RWPE2 (cell line): ENCODE measurements around the gene ATP2B3.

ENCODE experiments used
- ATAC-seq: fragments of 200-7000 bp; cut with Tn5 transposase; 3 replicates; pipeline ENCODE4 v1.9.1; 2021; ENCODE audit warnings: low read depth
- DNase-seq: peaks from one replicate; pipeline ENCODE4 v3.0.0-alpha.2; 2020; ENCODE audit warnings: low spot score
- H3K27ac ChIP-seq: fragments of 450-650 bp; 2 replicates; pipeline ENCODE4 v1.5.1; 2017; ENCODE audit warnings: mild to moderate bottlenecking; ENCODE audit not compliant: poor library complexity, severe bottlenecking
- H3K27me3 ChIP-seq: fragments of 250-450 bp; sonication (Bioruptor Pico); 2 replicates; pipeline ENCODE4 v1.5.1; 2021; ENCODE audit warnings: mild to moderate bottlenecking, moderate library complexity; ENCODE audit not compliant: insufficient read depth, poor library complexity, severe bottlenecking
- H3K36me3 ChIP-seq: fragments of 250-450 bp; sonication (Bioruptor Pico); 2 replicates; pipeline ENCODE4 v1.5.1; 2020; ENCODE audit warnings: low read depth, mild to moderate bottlenecking, moderate library complexity
- H3K4me1 ChIP-seq: fragments of 250-450 bp; sonication (Bioruptor Pico); 2 replicates; pipeline ENCODE4 v1.5.1; 2021; ENCODE audit warnings: mild to moderate bottlenecking, moderate library complexity; ENCODE audit not compliant: insufficient read depth, poor library complexity, severe bottlenecking
- H3K4me3 ChIP-seq: fragments of 250-450 bp; sonication (Bioruptor Pico); 2 replicates; pipeline ENCODE4 v1.5.1; 2021; ENCODE audit warnings: mild to moderate bottlenecking, moderate library complexity; ENCODE audit not compliant: severe bottlenecking
- H3K9me3 ChIP-seq: fragments of 250-450 bp; sonication (Bioruptor Pico); 2 replicates; pipeline ENCODE4 v1.5.1; 2021; ENCODE audit warnings: mild to moderate bottlenecking, moderate library complexity; ENCODE audit not compliant: severe bottlenecking
- CTCF ChIP-seq: fragments of 450-650 bp; IDR thresholded peaks from one replicate; pipeline ENCODE4 v1.5.1; 2017; ENCODE audit warnings: mild to moderate bottlenecking, moderate library complexity; ENCODE audit not compliant: poor library complexity, severe bottlenecking

ATP2B3 gene

GRCh38 chrX:153500676-153501280 is 16.7 kb upstream of the ATP2B3 start:
- no peaks in the 10 kb centered on the region for H3K4me1 ChIP-seq
- no peaks in the 10 kb centered on the region for H3K27me3 ChIP-seq
- H3K4me3 ChIP-seq, result no peak overlapping the region
- H3K36me3 ChIP-seq, result no peaks in the 10 kb centered on the region
- no peak for ATAC-seq
- no peak overlapping the region for H3K27ac ChIP-seq
- no peaks in the 10 kb centered on the region for H3K9me3 ChIP-seq
- no peak for TF ChIP-seq CTCF
- no peak for DNase-seq

- ATAC-seq, result no peak
- no peaks in the 10 kb centered on the region for H3K9me3 ChIP-seq
Observed at GRCh38 chrX:153501530-153501929, 15.9 kb upstream of the ATP2B3 start.

GRCh38 chrX:153502131-153502530 is 15.3 kb upstream of the ATP2B3 start:
- H3K36me3 ChIP-seq, result no peaks in the 10 kb centered on the region
- no peaks in the 10 kb centered on the region for H3K27me3 ChIP-seq
- no peak overlapping the region for H3K27ac ChIP-seq
- no peak overlapping the region for H3K4me3 ChIP-seq
- TF ChIP-seq CTCF, result no peak
- no peaks in the 10 kb centered on the region for H3K9me3 ChIP-seq
- H3K4me1 ChIP-seq, result no peaks in the 10 kb centered on the region
- DNase-seq (no peak), ATAC-seq (no peak)

More at GRCh38 chrX:153501530-153501929, 15.9 kb upstream of the ATP2B3 start:
- no peak overlapping the region for H3K27ac ChIP-seq
- no peak overlapping the region for H3K4me3 ChIP-seq
- TF ChIP-seq CTCF, result no peak
- H3K36me3 ChIP-seq, result no peaks in the 10 kb centered on the region
- H3K4me1 ChIP-seq, result no peaks in the 10 kb centered on the region
- H3K27me3 ChIP-seq, result no peaks in the 10 kb centered on the region
- no peak for DNase-seq

GRCh38 chrX:153502796-153503195 is 14.6 kb upstream of the ATP2B3 start:
- DNase-seq (no peak), ATAC-seq (no peak)
- Histone ChIP-seq H3K27me3 (no peaks in the 10 kb centered on the region), H3K9me3 (no peaks in the 10 kb centered on the region), H3K4me3 (no peak overlapping the region), H3K36me3 (no peaks in the 10 kb centered on the region), H3K27ac (no peak overlapping the region), H3K4me1 (no peaks in the 10 kb centered on the region)
- no peak for TF ChIP-seq CTCF

GRCh38 chrX:153504445-153505016 is 12.9 kb upstream of the ATP2B3 start:
- no peaks in the 10 kb centered on the region for H3K4me1 ChIP-seq
- H3K36me3 ChIP-seq, result no peaks in the 10 kb centered on the region
- DNase-seq, result no peak
- H3K27me3 ChIP-seq, result no peaks in the 10 kb centered on the region
- H3K27ac ChIP-seq, result no peak overlapping the region
- H3K9me3 ChIP-seq, result no peaks in the 10 kb centered on the region
- no peak overlapping the region for H3K4me3 ChIP-seq
- ATAC-seq, result no peak
- no peak for TF ChIP-seq CTCF
